DOHH2 (cell line): Measurements from ENCODE around the gene BABAM2.
"Not testable (repeated sequence)": the region's sequence is repeated elsewhere in the genome, so short reads cannot be mapped to it uniquely, and the experiment has no call there.

Experiments
- CTCF ChIP-seq: fragments of 200-600 bp; sonication (generic); IDR thresholded peaks from one replicate; pipeline ENCODE4 v1.5.1; 2014; ENCODE audit warnings: antibody characterized with exemption, mild to moderate bottlenecking, low read depth, low read length; ENCODE audit not compliant: poor library complexity, severe bottlenecking
- EZH2phosphoT487 ChIP-seq: fragments of 200-600 bp; sonication (generic); IDR thresholded peaks from 2 replicates; pipeline ENCODE4 v1.6.1; 2017; ENCODE audit warnings: borderline replicate concordance, mild to moderate bottlenecking, antibody characterized with exemption, low read length, moderate library complexity, mixed read lengths

- not testable (repeated sequence) for TF ChIP-seq CTCF, EZH2phosphoT487
Observed at GRCh38 chr2:27882584-27882922, 8.0 kb upstream of the BABAM2 start.
